Measurements from ENCODE around the gene CTNNA1.
A peak's percentile ranks its signal among the peaks of the same experiment; 100 is the strongest.
"Not testable (repeated sequence)": the region's sequence is repeated elsewhere in the genome, so short reads cannot be mapped to it uniquely, and the experiment has no call there.

Gene CTNNA1

GRCh38 chr5:138761670-138762069 lies 8.4 kb downstream of the CTNNA1 start:
- not testable (repeated sequence) for DNase-seq

DNA sequence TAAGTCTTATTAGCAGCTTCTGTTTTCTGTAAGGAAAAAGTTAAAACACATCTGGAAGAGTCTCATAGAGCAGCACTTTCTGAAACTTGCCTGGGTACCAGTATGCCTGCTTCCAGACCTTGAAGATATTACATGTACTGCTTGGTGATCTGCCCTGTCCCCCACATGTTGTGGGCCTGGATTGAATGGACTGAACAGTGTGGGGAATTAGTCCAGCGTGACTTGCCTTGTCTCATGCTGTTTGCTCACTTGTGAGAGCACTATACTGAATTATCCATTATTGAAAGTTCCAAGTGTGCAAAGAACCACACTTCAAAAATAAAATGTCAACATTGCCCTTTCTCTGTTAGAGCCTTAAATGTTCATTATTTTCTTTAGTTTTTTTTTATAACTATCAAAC lies 8.9 kb downstream of the CTNNA1 start:
- DNase-seq, result no peak

DNA sequence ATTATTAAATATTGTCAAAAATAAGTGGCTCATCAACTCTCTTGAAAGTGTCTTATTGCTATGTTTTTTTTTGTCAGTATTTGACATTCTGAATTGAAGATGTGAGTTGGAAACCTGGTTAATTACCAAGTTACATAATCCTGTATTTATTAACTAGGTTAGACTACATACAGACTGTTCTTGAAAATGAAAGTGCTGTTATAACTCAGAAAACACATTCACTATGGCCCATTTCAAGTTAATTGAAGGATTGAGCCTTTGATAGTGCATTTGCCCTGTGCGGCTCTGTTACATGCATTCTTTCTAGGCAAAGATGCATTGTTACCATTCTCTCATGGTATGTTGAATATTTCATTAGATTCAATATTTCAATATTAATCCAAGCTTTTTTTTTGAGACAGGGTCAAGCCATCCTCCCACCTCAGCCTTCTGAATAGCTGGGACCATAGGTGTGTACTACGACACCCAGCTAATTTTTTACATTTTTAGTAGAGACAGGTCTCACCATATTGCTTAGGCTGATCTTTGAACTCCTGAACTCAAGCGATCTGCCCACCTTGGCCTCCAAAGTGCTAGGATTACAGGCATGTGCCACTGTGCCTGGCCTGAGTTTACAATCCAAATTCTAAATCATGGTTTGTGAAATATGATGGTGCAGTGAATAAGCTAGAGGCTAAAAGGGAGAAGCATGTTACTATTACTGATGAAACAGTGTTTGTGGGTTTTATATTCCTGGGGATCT lies 10.0 kb downstream of the CTNNA1 start:
- no peak for DNase-seq

DNA sequence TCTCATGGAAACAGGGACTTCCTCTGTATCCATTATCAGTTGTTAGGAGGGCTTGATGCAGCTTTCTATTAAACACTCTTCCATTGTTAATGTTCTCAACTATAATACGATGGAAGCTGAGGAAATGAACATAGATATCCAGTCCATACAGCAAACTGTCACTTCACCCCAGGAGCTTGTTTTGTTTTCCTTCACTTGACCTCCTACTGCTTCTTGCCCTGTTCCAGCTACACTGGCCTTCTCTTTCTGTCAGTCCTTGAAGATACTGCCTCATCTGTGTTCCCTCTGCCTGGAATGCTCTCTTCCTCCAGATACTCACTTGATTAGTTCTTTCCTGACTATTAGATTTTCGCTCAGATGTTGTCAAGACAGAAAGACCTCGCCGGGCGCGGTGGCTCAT lies 17.1 kb downstream of the CTNNA1 start:
- no peak for DNase-seq

DNA sequence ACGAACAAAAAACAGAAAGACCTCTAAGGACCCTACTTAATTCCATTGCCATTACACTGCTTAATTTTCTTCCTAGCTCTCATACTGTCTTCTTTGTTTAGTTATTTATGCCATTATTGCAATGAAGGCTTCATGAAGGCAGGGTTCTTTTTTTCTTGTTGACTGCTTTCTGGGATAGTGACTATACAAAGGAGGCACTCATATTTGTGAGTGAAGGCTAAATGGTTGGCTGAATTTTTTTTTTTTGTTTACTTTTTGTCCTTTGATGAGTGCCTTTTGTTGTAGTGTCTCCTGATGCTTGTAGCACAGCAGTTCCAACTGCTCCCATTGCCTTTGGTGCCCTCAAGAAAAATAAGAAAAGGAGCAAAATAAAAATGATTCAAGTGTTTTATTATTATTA lies 17.8 kb downstream of the CTNNA1 start:
- DNase-seq, result no peak

DNA sequence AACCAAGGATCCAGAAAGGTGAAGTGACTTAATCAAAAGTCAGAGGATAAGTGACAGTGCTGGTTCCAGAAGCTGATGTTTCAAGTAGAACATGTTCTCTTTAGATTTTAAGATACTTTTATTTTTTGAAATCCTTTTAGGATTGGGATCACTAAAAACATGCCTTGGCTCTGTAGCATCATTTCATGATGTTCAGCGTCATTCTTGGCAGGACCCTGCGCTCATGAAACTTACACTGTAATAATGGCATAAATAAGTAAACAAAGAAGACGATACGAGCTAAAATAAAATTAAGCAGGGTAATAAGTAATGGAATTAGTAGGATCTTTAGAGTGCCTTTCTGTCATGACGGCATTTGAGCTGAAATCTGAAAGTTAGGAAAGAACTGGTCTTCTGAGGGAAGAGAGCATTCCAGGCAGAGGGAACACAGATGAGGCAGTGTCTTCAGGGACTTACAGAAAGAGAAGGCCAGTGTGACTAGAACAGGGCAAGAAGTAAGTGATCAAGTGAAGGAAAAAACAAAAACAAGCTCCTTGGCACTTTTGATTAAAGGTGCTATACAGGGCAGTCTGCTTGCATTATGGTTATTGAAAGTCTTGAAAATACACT lies 19.9 kb downstream of the CTNNA1 start:
- DNase-seq, result no peak

DNA sequence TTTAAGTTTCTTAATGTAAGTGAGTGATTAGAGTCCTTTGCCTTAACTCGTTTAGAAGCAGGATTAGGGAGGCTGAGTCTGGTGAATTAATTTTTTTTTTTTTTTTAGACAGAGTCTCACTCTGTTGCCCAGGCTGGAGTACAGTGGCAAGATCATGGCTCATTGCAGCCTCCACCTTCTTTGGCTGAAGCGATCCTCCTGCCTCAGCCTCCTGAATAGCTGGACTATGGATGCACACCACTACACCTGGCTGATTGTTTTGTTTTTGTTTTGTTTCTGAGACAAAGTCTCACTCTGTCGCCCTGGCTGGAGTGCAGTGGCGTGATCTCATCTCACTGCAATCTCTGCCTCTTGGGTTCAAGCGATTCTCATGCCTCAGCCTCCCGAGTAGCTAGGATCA lies 20.4 kb downstream of the CTNNA1 start:
- DNase-seq, result not testable (repeated sequence)

DNA sequence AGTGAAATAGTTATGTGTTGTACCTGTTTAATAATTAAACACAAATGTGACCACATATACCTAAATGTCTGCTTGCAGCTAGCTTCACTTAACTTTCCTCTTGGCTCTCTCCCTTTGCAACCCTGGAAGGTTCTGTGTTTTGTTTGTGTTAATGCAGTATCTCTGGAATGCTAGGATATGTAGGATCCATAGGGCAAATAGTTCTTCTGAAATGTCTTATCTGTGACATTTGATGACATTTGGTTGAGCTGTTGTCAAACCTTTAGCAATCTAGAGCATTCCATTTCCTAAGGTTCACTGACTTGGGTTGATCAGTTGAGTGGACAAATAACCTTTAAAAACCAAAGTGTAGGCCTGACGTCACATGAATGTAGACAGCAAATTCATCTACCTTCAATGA lies 21.8 kb downstream of the CTNNA1 start:
- no peak for DNase-seq

GRCh38 chr5:138778234-138778633 lies 25.0 kb downstream of the CTNNA1 start:
- DNase-seq, result no peak

- DNase-seq, result no peak
Observed at GRCh38 chr5:138783976-138784375, 30.8 kb downstream of the CTNNA1 start.

- DNase-seq, result peak; percentile 62
Observed at GRCh38 chr5:138784590-138784989, 31.4 kb downstream of the CTNNA1 start.

- DNase-seq, result peak; percentile 36
Observed at GRCh38 chr5:138789771-138790242, 36.6 kb downstream of the CTNNA1 start.

- DNase-seq, result no peak
Observed at GRCh38 chr5:138790684-138791083, 37.5 kb downstream of the CTNNA1 start.

- no peak for DNase-seq
Observed at GRCh38 chr5:138792195-138792790, 39.1 kb downstream of the CTNNA1 start.

GRCh38 chr5:138793575-138793974 lies 40.4 kb downstream of the CTNNA1 start:
- no peak for DNase-seq

DNA sequence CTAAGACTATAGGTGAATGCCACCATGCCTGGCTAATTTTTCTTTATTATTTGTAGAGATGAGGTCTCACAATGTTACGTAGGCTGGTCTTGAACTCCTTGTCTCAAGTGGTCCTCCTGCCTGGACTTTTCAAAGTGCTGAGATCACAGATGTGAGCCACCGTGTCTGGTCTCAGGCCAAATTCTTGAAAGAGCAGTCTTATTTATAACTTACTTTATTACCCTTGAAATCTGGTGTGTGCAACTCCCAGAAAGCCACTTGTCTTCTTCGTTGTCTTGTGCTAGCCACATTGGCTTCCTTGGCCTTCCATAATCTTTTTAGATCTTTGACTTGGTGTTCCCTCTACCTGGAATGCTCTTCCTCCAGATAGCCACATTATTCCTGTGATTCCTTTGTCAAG lies 50.1 kb downstream of the CTNNA1 start:
- DNase-seq, result no peak

- DNase-seq, result no peak
Observed at GRCh38 chr5:138803935-138804334, 50.7 kb downstream of the CTNNA1 start.

- no peak for DNase-seq
Observed at GRCh38 chr5:138805096-138805495, 51.9 kb downstream of the CTNNA1 start.

- DNase-seq, result no peak
Observed at GRCh38 chr5:138807182-138807581, 54.0 kb downstream of the CTNNA1 start.

DNA sequence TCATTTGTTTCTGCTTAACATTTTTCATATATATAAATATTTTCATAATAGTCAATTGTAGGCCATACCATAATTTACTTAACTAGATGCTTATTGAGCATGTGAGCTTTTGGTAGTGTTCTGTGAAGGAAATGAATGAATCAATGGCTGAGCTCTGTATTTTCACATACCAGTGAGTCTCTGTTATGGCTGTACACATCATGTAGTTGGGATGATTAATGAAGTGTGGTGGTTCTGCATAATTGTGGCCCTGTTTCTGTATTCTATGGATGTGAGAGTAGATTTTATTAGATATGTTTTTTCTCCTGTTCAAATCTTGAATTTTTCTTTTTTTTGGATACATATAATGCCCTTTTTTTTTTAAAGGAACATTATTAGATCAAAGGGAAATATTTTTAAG lies 56.2 kb downstream of the CTNNA1 start:
- peak; percentile 64 for DNase-seq

DNA sequence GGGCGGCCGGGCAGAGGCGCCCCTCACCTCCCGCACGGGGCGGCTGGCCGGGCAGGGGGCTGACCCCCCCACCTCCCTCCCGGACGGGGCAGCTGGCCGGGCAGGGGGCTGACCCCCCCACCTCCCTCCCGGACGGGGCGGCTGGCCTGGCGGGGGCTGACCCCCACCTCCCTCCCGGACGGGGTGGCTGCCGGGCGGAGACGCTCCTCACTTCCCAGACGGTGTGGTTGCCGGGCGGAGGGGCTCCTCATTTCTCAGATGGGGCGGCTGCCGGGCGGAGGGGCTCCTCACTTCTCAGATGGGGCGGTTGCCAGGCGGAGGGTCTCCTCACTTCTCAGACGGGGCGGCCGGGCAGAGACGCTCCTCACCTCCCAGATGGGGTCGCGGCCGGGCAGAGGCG lies 57.6 kb downstream of the CTNNA1 start:
- not testable (repeated sequence) for DNase-seq

DNA sequence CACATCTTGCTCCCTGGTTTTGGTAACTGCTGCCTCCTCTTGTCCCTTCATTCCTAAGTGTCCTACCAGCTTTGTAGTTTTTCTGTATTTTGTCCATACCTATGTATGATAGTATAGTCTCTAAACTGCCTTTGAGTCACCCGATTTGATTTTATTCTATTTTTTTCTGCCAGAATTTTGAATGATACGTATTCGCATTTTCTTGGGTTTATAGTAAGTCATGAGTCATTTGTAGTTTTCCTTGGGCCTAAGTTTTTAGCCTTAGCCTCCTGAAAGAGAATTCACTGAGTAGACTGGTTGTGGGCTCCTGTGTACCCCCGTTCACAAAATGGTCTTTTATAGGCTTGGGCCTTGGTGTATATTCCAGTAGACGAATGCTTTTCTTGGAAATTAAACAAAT lies 62.3 kb downstream of the CTNNA1 start:
- DNase-seq, result no peak

DNA sequence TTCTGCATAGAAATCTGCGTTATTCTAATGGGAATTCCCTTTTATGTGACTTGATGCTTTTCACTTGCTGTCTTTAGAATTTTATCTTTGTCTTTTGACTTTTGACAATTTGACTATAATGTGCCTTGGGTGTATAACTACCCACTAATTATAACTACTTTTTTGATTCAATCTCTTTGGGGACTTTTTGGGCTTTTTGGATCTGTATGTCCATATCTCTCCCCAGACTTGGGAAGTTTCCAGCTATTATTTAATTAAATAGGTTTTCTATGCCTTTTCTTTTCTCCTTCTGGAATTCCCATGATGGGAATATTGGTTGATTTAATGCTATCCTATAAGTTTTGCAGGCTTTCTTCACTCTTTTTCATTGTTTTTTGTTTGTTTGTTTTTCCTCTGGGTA lies 64.0 kb downstream of the CTNNA1 start:
- DNase-seq, result no peak

DNA sequence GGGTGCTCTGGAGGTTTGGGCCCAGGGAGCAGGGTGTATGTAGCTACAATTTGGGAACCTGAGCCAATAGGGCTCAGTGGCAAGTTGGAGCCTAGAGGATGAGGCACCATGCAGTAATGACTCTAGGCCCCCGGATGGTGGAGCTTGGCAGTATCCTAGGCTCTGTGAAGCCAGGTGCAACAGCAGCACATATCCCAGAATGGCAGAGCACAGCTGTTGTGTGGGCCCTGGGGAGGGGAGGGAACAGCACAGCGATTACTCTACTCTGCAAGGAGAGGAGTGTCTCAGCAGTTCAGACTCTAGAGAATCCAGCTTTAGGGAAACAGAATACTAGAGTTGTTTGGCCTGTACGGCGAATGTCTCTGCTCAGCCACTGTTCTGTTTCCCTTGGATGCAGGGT lies 65.9 kb downstream of the CTNNA1 start:
- DNase-seq, result no peak
